ENCODE data around the gene ATP6V1G1.
"Not testable (repeated sequence)": the region's sequence is repeated elsewhere in the genome, so short reads cannot be mapped to it uniquely, and the experiment has no call there.

The ATP6V1G1 gene

DNA sequence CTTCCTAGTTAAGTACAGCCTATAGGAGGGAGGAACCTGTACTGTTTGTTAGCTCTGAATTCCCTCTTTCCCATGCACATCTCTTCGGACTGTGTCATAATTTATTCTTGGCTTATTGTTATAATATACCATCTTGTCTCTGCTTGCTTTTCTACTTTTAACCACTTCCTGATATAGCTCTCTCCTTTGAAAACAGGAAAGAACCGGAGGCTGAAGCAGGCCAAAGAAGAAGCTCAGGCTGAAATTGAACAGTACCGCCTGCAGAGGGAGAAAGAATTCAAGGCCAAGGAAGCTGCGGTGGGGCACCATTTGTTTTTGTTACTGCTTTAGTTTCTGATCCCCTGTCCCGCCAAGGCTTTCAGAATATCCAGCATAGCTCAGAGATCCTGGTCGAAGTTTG, 4.8 kb downstream of the ATP6V1G1 start:
- no peaks in the 10 kb centered on the region for H3K27me3 ChIP-seq (ENCODE audit: control insufficient read depth in 1 of 2, insufficient read depth in 2 of 2, low read length in 2 of 2)
- H3K36me3 ChIP-seq (ENCODE audit: control insufficient read depth in 1 of 2, insufficient read depth in 2 of 2, low read length in 2 of 2): peaks cover 18 to 42% of the 10 kb centered on the region in 2 donors
- no peaks in the 10 kb centered on the region for H3K9me3 ChIP-seq (ENCODE audit: control insufficient read depth in 1 of 2, low read length in 2 of 2)
- peak overlapping the region; percentile 19 to 40 for H3K9ac ChIP-seq (ENCODE audit: low read depth in 1 of 2, low read length in 2 of 2)
- no peak overlapping the region for H3K4me3 ChIP-seq (ENCODE audit: low read depth in 1 of 2, low read length in 2 of 2)
- H3K4me1 ChIP-seq (ENCODE audit: control insufficient read depth in 1 of 2, insufficient read depth in 2 of 2, low read length in 2 of 2): peaks cover 32 to 46% of the 10 kb centered on the region in 2 donors
- no peak overlapping the region for H3K27ac ChIP-seq (ENCODE audit: low read depth, low read length)

DNA sequence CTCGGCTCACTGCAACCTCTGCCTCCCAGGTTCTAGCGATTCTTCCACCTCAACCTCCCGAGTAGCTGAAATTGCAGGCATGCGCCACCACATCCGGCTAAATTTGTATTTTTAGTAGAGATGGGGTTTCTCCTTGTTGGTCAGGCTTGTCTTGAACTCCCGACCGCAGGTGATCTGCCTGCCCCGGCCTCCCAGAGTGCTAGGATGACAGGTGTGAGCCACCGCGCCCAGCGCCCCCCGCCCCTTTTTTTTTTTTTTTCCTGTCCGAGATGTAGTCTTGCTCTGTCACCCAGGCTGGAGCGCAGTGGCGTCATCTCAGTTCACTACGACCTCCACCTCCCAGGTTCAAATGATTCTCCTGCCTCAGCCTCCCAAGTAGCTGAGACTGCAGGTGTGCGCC, 6.6 kb downstream of the ATP6V1G1 start:
- no peak overlapping the region for H3K9ac ChIP-seq (ENCODE audit: low read depth in 1 of 2, low read length in 2 of 2)
- no peaks in the 10 kb centered on the region for H3K9me3 ChIP-seq (ENCODE audit: control insufficient read depth in 1 of 2, low read length in 2 of 2)
- H3K36me3 ChIP-seq (ENCODE audit: control insufficient read depth in 1 of 2, insufficient read depth in 2 of 2, low read length in 2 of 2): peaks cover 20 to 60% of the 10 kb centered on the region in 2 donors
- H3K4me3 ChIP-seq (ENCODE audit: low read depth in 1 of 2, low read length in 2 of 2): no peak overlapping the region
- H3K27ac ChIP-seq (ENCODE audit: low read depth, low read length): no peak overlapping the region
- no peaks in the 10 kb centered on the region for H3K27me3 ChIP-seq (ENCODE audit: control insufficient read depth in 1 of 2, insufficient read depth in 2 of 2, low read length in 2 of 2)
- peaks cover 26 to 35% of the 10 kb centered on the region in 2 donors for H3K4me1 ChIP-seq (ENCODE audit: control insufficient read depth in 1 of 2, insufficient read depth in 2 of 2, low read length in 2 of 2)

DNA sequence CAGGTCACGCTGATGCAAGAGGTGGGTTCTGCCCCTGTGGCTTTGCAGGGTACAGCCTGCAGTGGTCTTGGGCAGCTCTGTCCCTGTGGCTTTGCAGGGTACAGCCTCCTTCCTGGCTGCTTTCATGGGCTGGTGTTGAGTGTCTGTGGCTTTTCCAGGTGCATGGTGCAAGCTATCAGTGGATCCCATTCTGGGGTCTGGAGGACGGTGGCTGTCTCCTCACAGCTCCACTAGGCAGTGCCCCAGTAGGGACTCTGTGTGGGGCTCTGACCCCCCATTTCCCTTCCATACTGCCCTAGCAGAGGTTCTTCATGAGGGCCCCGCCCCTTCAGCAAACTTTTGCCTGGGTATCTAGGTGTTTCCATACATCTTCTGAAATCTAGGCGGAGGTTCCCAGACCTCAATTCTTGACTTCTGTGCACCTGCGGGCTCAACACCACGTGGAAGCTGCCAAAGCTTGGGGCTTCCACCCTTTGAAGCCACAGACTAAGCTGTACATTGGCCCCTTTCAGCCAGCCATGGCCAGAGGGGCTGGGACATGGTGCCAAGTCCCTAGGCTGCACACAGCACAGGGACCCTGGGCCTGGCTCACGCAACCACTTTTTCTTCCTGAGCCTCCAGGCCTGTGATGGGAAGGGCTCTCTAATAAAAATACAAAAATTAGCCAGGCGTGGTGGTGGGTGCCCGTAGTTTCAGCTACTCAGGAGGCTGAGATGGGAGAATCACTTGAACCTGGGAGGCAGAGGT, 13.1 kb downstream of the ATP6V1G1 start:
- H3K9ac ChIP-seq (ENCODE audit: low read depth in 1 of 2, low read length in 2 of 2); H3K4me1 ChIP-seq (ENCODE audit: control insufficient read depth in 1 of 2, insufficient read depth in 2 of 2, low read length in 2 of 2); H3K27me3 ChIP-seq (ENCODE audit: control insufficient read depth in 1 of 2, insufficient read depth in 2 of 2, low read length in 2 of 2); H3K27ac ChIP-seq (ENCODE audit: low read depth, low read length); H3K9me3 ChIP-seq (ENCODE audit: control insufficient read depth in 1 of 2, low read length in 2 of 2); H3K4me3 ChIP-seq (ENCODE audit: low read depth in 1 of 2, low read length in 2 of 2): not testable (repeated sequence)
- H3K36me3 ChIP-seq (ENCODE audit: control insufficient read depth in 1 of 2, insufficient read depth in 2 of 2, low read length in 2 of 2): peaks cover 8 to 44% of the 10 kb centered on the region in 2 donors

DNA sequence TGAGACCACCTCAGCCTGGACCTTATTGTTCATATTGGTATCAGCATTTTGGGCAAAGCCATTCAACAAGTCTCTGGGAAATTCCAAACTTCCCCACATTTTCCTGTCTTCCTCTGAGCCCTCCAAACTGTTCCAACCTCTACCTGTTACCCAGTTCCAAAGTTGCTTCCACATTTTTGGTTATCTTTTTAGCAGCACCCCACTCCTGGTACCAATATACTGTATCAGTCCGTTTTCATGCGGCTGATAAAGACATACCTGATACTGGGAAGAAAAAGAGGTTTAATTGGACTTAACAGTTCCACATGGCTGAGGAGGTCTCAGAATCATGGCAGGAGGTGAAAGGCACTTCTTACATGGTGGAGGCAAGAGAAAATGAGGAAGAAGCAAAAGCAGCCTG, 14.2 kb downstream of the ATP6V1G1 start:
- not testable (repeated sequence) for H3K27me3 ChIP-seq (ENCODE audit: control insufficient read depth in 1 of 2, insufficient read depth in 2 of 2, low read length in 2 of 2); H3K27ac ChIP-seq (ENCODE audit: low read depth, low read length); H3K9me3 ChIP-seq (ENCODE audit: control insufficient read depth in 1 of 2, low read length in 2 of 2); H3K4me1 ChIP-seq (ENCODE audit: control insufficient read depth in 1 of 2, insufficient read depth in 2 of 2, low read length in 2 of 2); H3K9ac ChIP-seq (ENCODE audit: low read depth in 1 of 2, low read length in 2 of 2); H3K4me3 ChIP-seq (ENCODE audit: low read depth in 1 of 2, low read length in 2 of 2)
- H3K36me3 ChIP-seq (ENCODE audit: control insufficient read depth in 1 of 2, insufficient read depth in 2 of 2, low read length in 2 of 2): peaks cover 4 to 34% of the 10 kb centered on the region in 2 donors

DNA sequence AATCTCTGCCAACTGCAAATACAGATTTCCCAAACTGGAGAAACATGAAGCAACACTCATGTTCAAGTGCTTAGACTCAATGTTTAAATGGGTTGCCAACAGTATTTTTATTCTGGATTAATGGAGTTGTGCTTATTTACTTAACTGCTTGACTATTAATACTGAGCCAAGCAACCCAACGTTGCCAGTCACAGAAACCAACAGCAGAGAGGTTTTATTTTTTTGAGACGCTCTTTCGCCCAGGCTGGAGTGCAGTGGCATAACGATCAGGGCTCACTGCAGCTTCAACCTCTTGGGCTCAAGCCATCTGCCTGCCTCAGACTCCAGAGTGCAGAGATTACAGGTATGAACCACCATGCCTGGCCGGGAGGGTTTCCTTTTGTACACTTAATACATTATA, 15.1 kb downstream of the ATP6V1G1 start:
- Histone ChIP-seq H3K4me3 (ENCODE audit: low read depth in 1 of 2, low read length in 2 of 2) (no peak overlapping the region), H3K27me3 (ENCODE audit: control insufficient read depth in 1 of 2, insufficient read depth in 2 of 2, low read length in 2 of 2) (no peaks in the 10 kb centered on the region), H3K27ac (ENCODE audit: low read depth, low read length) (no peak overlapping the region), H3K4me1 (ENCODE audit: control insufficient read depth in 1 of 2, insufficient read depth in 2 of 2, low read length in 2 of 2) (no peaks in the 10 kb centered on the region), H3K9me3 (ENCODE audit: control insufficient read depth in 1 of 2, low read length in 2 of 2) (peaks cover 0 to 6% of the 10 kb centered on the region in 2 donors), H3K36me3 (ENCODE audit: control insufficient read depth in 1 of 2, insufficient read depth in 2 of 2, low read length in 2 of 2) (peaks cover 0 to 29% of the 10 kb centered on the region in 2 donors), H3K9ac (ENCODE audit: low read depth in 1 of 2, low read length in 2 of 2) (no peak overlapping the region)

DNA sequence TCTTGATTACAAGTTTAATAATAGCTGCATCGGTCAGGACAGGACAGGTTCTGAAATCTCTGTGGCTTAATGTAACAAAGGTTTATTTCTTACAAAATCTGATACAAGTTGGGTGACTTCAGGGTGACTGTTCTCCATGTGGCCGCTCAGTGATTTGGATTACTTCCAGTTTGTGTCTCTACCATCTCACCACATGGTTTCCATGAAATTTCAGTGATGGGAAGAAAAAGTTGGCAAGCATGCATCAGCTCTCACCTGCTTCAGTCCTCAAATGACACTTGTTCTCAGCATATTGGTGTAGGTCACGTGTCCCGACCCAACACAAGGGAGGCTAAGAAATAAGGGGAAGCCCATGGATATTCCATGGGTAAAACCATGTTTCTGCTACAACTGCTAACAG, 15.7 kb downstream of the ATP6V1G1 start:
- Histone ChIP-seq H3K36me3 (ENCODE audit: control insufficient read depth in 1 of 2, insufficient read depth in 2 of 2, low read length in 2 of 2) (peaks cover 0 to 22% of the 10 kb centered on the region in 2 donors), H3K4me1 (ENCODE audit: control insufficient read depth in 1 of 2, insufficient read depth in 2 of 2, low read length in 2 of 2) (no peaks in the 10 kb centered on the region), H3K27me3 (ENCODE audit: control insufficient read depth in 1 of 2, insufficient read depth in 2 of 2, low read length in 2 of 2) (no peaks in the 10 kb centered on the region), H3K4me3 (ENCODE audit: low read depth in 1 of 2, low read length in 2 of 2) (no peak overlapping the region), H3K9ac (ENCODE audit: low read depth in 1 of 2, low read length in 2 of 2) (no peak overlapping the region), H3K27ac (ENCODE audit: low read depth, low read length) (no peak overlapping the region), H3K9me3 (ENCODE audit: control insufficient read depth in 1 of 2, low read length in 2 of 2) (peaks cover 0 to 6% of the 10 kb centered on the region in 2 donors)

DNA sequence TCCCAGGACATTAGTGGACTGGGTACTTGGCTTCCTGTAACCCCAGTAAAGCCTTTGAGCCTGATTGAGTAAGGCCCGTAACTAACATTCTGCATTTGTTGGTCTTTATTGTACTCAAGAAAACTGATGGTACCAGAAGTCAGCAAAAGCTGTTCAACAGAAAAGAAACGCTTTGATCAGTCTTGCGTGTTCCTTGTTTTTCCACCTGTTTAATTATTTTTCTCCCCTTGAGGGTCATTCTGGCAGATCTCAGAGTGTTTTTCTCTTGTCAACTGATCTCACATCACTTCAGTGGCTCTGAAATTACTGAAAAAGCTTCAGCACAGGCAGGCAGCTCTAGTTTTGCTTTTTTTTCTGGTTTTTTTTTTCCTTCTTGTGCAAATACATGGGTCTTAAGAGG, 17.4 kb downstream of the ATP6V1G1 start:
- no peak overlapping the region for H3K9ac ChIP-seq (ENCODE audit: low read depth in 1 of 2, low read length in 2 of 2)
- peaks cover 0 to 6% of the 10 kb centered on the region in 2 donors for H3K36me3 ChIP-seq (ENCODE audit: control insufficient read depth in 1 of 2, insufficient read depth in 2 of 2, low read length in 2 of 2)
- H3K9me3 ChIP-seq (ENCODE audit: control insufficient read depth in 1 of 2, low read length in 2 of 2): peaks cover 0 to 6% of the 10 kb centered on the region in 2 donors
- H3K4me3 ChIP-seq (ENCODE audit: low read depth in 1 of 2, low read length in 2 of 2): no peak overlapping the region
- H3K27ac ChIP-seq (ENCODE audit: low read depth, low read length): no peak overlapping the region
- no peaks in the 10 kb centered on the region for H3K27me3 ChIP-seq (ENCODE audit: control insufficient read depth in 1 of 2, insufficient read depth in 2 of 2, low read length in 2 of 2)
- no peaks in the 10 kb centered on the region for H3K4me1 ChIP-seq (ENCODE audit: control insufficient read depth in 1 of 2, insufficient read depth in 2 of 2, low read length in 2 of 2)

DNA sequence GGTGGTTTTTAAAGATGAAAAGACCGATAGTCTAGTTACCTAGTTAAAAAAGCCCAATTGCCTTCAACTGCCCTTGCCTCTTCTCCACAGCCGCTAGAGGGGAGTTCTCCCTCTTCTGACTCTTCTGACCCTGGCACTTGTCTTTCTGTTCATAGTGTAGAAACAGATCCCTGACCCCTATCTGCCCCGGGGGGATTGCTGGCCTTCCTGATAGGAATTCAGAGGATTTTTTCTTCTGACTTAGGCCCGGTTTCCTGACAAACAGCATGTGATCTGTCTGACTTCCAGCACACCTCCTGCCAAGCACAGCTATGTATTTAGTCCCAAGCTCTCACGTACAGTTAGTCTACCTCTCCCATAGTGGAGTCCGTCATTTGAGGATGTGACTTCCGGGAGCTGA, 18.5 kb downstream of the ATP6V1G1 start:
- Histone ChIP-seq H3K9me3 (ENCODE audit: control insufficient read depth in 1 of 2, low read length in 2 of 2) (peaks cover 0 to 6% of the 10 kb centered on the region in 2 donors), H3K9ac (ENCODE audit: low read depth in 1 of 2, low read length in 2 of 2) (no peak overlapping the region), H3K27ac (ENCODE audit: low read depth, low read length) (no peak overlapping the region), H3K4me3 (ENCODE audit: low read depth in 1 of 2, low read length in 2 of 2) (no peak overlapping the region), H3K4me1 (ENCODE audit: control insufficient read depth in 1 of 2, insufficient read depth in 2 of 2, low read length in 2 of 2) (peaks cover 6 to 7% of the 10 kb centered on the region in 2 donors), H3K36me3 (ENCODE audit: control insufficient read depth in 1 of 2, insufficient read depth in 2 of 2, low read length in 2 of 2) (no peaks in the 10 kb centered on the region), H3K27me3 (ENCODE audit: control insufficient read depth in 1 of 2, insufficient read depth in 2 of 2, low read length in 2 of 2) (no peaks in the 10 kb centered on the region)

DNA sequence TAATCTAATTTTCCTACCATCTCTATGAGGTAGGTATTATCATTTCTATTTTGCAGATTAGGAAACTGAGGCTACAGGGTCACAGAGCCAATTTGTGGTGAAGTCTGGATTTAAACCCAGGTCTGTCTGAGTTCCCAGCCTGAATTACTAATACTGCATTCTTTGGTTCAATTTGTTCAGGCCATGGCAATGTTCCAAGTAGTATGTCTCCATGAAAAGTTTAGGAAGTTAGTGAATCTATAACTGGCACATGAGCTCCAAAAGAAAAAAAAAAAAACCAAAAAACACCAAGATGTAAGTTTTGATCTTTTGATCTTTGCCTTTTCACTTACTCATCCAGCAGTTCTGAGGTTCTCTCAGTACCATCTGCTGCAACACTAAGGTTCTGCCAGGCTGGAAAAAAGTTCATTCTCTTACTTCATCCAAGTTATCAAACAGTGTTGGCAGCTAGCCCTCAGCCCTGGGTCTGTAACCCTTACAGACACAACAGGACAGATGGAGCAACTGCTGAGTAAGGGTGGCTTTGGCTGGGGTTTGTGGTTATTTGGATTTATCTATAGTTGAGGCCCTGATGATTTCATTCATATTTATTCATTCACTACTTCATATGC, 19.1 kb downstream of the ATP6V1G1 start:
- Histone ChIP-seq H3K9ac (ENCODE audit: low read depth in 1 of 2, low read length in 2 of 2) (no peak overlapping the region), H3K9me3 (ENCODE audit: control insufficient read depth in 1 of 2, low read length in 2 of 2) (peaks cover 0 to 4% of the 10 kb centered on the region in 2 donors), H3K27ac (ENCODE audit: low read depth, low read length) (no peak overlapping the region), H3K4me3 (ENCODE audit: low read depth in 1 of 2, low read length in 2 of 2) (no peak overlapping the region), H3K36me3 (ENCODE audit: control insufficient read depth in 1 of 2, insufficient read depth in 2 of 2, low read length in 2 of 2) (no peaks in the 10 kb centered on the region), H3K4me1 (ENCODE audit: control insufficient read depth in 1 of 2, insufficient read depth in 2 of 2, low read length in 2 of 2) (peaks cover 6 to 7% of the 10 kb centered on the region in 2 donors), H3K27me3 (ENCODE audit: control insufficient read depth in 1 of 2, insufficient read depth in 2 of 2, low read length in 2 of 2) (no peaks in the 10 kb centered on the region)

DNA sequence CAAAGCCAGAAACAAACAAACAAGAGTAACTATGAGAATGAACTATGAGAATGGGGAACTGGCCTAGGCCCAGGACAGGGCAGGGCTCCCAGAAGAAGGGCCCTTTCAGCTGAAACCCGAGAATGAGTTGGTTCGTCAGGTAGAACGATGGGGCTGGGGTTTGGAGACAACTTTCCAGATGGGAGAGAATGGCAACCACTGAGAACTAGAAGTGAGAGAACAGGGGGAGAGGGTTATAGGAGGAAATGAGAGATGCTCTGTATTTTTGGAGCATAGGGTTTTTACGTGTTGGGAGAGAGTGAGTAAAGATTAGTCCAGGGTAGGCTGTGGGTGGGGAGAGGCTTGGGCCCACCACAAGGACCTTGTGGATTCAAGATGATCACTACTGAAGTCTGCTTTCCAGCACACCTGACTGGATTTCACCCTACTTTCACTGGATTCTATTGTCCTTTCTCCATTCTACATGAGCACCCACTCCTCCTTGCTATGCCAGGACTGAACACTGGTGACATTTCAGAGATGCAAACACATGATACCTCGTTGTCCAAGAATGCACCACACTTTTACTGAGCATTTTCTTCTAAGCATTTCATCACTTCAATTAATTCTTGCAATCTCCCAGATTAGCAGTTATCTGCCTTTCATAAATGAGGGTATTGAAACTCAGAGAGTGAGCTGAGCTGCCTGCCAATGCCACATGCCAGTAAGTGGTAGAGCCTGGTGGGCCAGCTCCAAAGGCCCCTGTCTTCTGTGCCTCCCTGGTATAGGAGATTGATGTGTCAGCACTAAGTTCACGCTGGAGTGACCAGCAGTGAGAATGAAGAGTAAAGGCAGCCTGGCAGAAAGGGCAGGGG, 20.3 kb downstream of the ATP6V1G1 start:
- Histone ChIP-seq H3K9ac (ENCODE audit: low read depth in 1 of 2, low read length in 2 of 2) (no peak overlapping the region), H3K4me3 (ENCODE audit: low read depth in 1 of 2, low read length in 2 of 2) (no peak overlapping the region), H3K27me3 (ENCODE audit: control insufficient read depth in 1 of 2, insufficient read depth in 2 of 2, low read length in 2 of 2) (no peaks in the 10 kb centered on the region), H3K9me3 (ENCODE audit: control insufficient read depth in 1 of 2, low read length in 2 of 2) (no peaks in the 10 kb centered on the region), H3K4me1 (ENCODE audit: control insufficient read depth in 1 of 2, insufficient read depth in 2 of 2, low read length in 2 of 2) (peaks cover 17 to 19% of the 10 kb centered on the region in 2 donors), H3K36me3 (ENCODE audit: control insufficient read depth in 1 of 2, insufficient read depth in 2 of 2, low read length in 2 of 2) (no peaks in the 10 kb centered on the region), H3K27ac (ENCODE audit: low read depth, low read length) (no peak overlapping the region)

All from duodenal mucosa (tissue), 2 donors.